MCF 10A (cell line): Measurements from ENCODE around the gene DLAT. TPM values are rescaled to one million over a fixed set of nuclear protein-coding genes. Genes with fewer than 3 reads are reported as not detected.

Experiments used
- BruUV-seq: library from RNA; stranded (reverse); fragments of 400-500 nt; replicated peaks from 2 replicates; lab custom pipeline; 2021; lab: Mats Ljungman, UMichigan
- CTCF ChIA-PET: fragments of 300-600 bp; sonication (Branson Sonifier 250); formaldehyde crosslinking; extraction: SDS; loops from one replicate; lab custom pipeline; 2021; ENCODE audit warnings: antibody characterized with exemption, inconsistent platforms; lab: Yijun Ruan, JAX
- POLR2A ChIA-PET: fragments of 300-600, 350-650 bp; sonication (Branson Sonifier 250); formaldehyde crosslinking; extraction: SDS; loops from one replicate; lab custom pipeline; 2020; ENCODE audit warnings: antibody characterized with exemption, inconsistent platforms; lab: Yijun Ruan, JAX
- DNase-seq: peaks from one replicate; pipeline ENCODE4 v3.0.0-alpha.2; 2018; ENCODE audit not compliant: unreplicated experiment
- H3K27ac Mint-ChIP-seq: one replicate; pipeline ENCODE4 v1.8.0; 2022; ENCODE audit warnings: mild to moderate bottlenecking, low read depth, mixed read lengths; ENCODE audit not compliant: unreplicated experiment
- H3K27me3 Mint-ChIP-seq: one replicate; pipeline ENCODE4 v1.8.0; 2022; ENCODE audit warnings: mixed read lengths; ENCODE audit not compliant: insufficient read depth, unreplicated experiment
- H3K36me3 Mint-ChIP-seq: one replicate; pipeline ENCODE4 v1.8.0; 2022; ENCODE audit warnings: mild to moderate bottlenecking, moderate library complexity, mixed read lengths; ENCODE audit not compliant: insufficient read depth, unreplicated experiment
- H3K4me1 Mint-ChIP-seq: one replicate; pipeline ENCODE4 v1.8.0; 2022; ENCODE audit warnings: mixed read lengths; ENCODE audit not compliant: insufficient read depth, unreplicated experiment
- H3K4me3 Mint-ChIP-seq: one replicate; pipeline ENCODE4 v1.8.0; 2022; ENCODE audit warnings: mild to moderate bottlenecking, moderate library complexity, mixed read lengths; ENCODE audit not compliant: unreplicated experiment
- H3K9me3 Mint-ChIP-seq: one replicate; pipeline ENCODE4 v1.8.0; 2022; ENCODE audit warnings: mixed read lengths; ENCODE audit not compliant: unreplicated experiment
- intact Hi-C: fragments of 100-400 bp; cut with micrococcal nuclease; formaldehyde crosslinking; loops from 2 replicates; pipeline ENCODE4 v1.14.1; 2022
- total RNA-seq: library from RNA; stranded (reverse); gene quantifications from 2 replicates; pipeline ENCODE4 v1.2.3, GENCODE V29; 2022
- TF ChIP-seq, protein P1 (sequence below): fragments of 200-600 bp; IDR thresholded peaks from one replicate; pipeline ENCODE4 v1.8.0; 2022; ENCODE audit warnings: antibody characterized with exemption, mild to moderate bottlenecking; ENCODE audit not compliant: unreplicated experiment

DLAT gene
- total RNA-seq, 1 experiment from 2014 or later, result 43.3 TPM

GRCh38 chr11:112106070-112106469, 80.9 kb downstream of the DLAT start:
- no peaks in the 10 kb centered on the region for H3K9me3 Mint-ChIP-seq
- no peak for DNase-seq
- H3K4me3 Mint-ChIP-seq, result no peak overlapping the region
- ChIA-PET CTCF (interaction anchor here (1.7 kb wide), 1 partner anchor 174 kb away, joined by 8 read pairs; no protein-coding TSS in a partner anchor), POLR2A (interaction anchor here (2.4 to 3.6 kb wide), 2 partner anchors 14 to 18 kb away, joined by 6 to 23 read pairs; partner anchors contain the start of genes SDHD and TIMM8B)
- no peak overlapping the region for H3K27ac Mint-ChIP-seq
- H3K36me3 Mint-ChIP-seq, result no peaks in the 10 kb centered on the region
- H3K4me1 Mint-ChIP-seq, result no peaks in the 10 kb centered on the region
- no peaks in the 10 kb centered on the region for H3K27me3 Mint-ChIP-seq
- intact Hi-C loops, result no loop called here
- no TSS peak for BruUV-seq
- TF ChIP-seq, protein P1, sequence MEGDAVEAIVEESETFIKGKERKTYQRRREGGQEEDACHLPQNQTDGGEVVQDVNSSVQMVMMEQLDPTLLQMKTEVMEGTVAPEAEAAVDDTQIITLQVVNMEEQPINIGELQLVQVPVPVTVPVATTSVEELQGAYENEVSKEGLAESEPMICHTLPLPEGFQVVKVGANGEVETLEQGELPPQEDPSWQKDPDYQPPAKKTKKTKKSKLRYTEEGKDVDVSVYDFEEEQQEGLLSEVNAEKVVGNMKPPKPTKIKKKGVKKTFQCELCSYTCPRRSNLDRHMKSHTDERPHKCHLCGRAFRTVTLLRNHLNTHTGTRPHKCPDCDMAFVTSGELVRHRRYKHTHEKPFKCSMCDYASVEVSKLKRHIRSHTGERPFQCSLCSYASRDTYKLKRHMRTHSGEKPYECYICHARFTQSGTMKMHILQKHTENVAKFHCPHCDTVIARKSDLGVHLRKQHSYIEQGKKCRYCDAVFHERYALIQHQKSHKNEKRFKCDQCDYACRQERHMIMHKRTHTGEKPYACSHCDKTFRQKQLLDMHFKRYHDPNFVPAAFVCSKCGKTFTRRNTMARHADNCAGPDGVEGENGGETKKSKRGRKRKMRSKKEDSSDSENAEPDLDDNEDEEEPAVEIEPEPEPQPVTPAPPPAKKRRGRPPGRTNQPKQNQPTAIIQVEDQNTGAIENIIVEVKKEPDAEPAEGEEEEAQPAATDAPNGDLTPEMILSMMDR, result no peak

Other genes with a start within 250 kb of the DLAT start
- 28.8 and 31.2 TPM in 2 replicates for gene ALG9, start 153.8 kb upstream of the DLAT start, total RNA-seq
- 0.79 and 1.0 TPM in 2 replicates for gene FDXACB1, start 146.2 kb upstream of the DLAT start, total RNA-seq
- 33.6 and 38.3 TPM in 2 replicates for gene CFAP68, start 145.9 kb upstream of the DLAT start, total RNA-seq
- 1.2 and 2.5 TPM in 2 replicates for gene CRYAB, start 113.6 kb upstream of the DLAT start, total RNA-seq
- 0.23 TPM in 1 of 2 replicates, not detected in the other for gene HSPB2, start 112.7 kb upstream of the DLAT start, total RNA-seq
- 1.3 and 2.0 TPM in 2 replicates for gene C11orf52, start 106.5 kb upstream of the DLAT start, total RNA-seq
- 21.0 and 47.3 TPM in 2 replicates for gene DIXDC1, start 88.1 kb upstream of the DLAT start, total RNA-seq
- 2.0 and 2.1 TPM in 2 replicates for gene PIH1D2, start 48.6 kb downstream of the DLAT start, total RNA-seq
- gene NKAPD1, start 48.9 kb downstream of the DLAT start, total RNA-seq, result 25.1 and 27.5 TPM in 2 replicates
- 58.1 and 70.8 TPM in 2 replicates for gene TIMM8B, start 61.3 kb downstream of the DLAT start, total RNA-seq
- gene SDHD, start 61.5 kb downstream of the DLAT start, total RNA-seq, result 119 and 124 TPM in 2 replicates
- gene IL18, start 138.7 kb downstream of the DLAT start, total RNA-seq, result 124 and 189 TPM in 2 replicates
- gene TEX12, start 142.0 kb downstream of the DLAT start, total RNA-seq, result not detected in 2 replicates
- gene BCO2, start 150.1 kb downstream of the DLAT start, total RNA-seq, result 0.93 TPM in 1 of 2 replicates, not detected in the other
- 68.3 and 79.4 TPM in 2 replicates for gene PTS, start 201.0 kb downstream of the DLAT start, total RNA-seq
- not detected in 2 replicates for gene PLET1, start 235.5 kb downstream of the DLAT start, total RNA-seq